Suprapubic skin (tissue), 4 donors: ENCODE results near the gene ALG12. TPM values are rescaled to one million over a fixed set of nuclear protein-coding genes. Genes with fewer than 3 reads are reported as not detected.
A peak's percentile ranks its signal among the peaks of the same experiment; 100 is the strongest.

ENCODE experiments used
- DNase-seq, 2 donors: peaks; one replicate each; pipeline ENCODE4 v3.0.0-alpha.2; 2019; ENCODE audit warnings: low spot score in 2 of 2
- H3K27ac ChIP-seq: fragments of 200-600 bp; sonication (generic); one replicate; pipeline ENCODE4 v1.5.1; 2019
- H3K27me3 ChIP-seq: fragments of 200-600 bp; sonication (generic); one replicate; pipeline ENCODE4 v1.5.1; 2019
- H3K36me3 ChIP-seq: fragments of 200-600 bp; sonication (generic); one replicate; pipeline ENCODE4 v1.5.1; 2019
- H3K4me1 ChIP-seq: fragments of 200-600 bp; sonication (generic); one replicate; pipeline ENCODE4 v1.5.1; 2019
- H3K4me3 ChIP-seq: fragments of 200-600 bp; sonication (generic); one replicate; pipeline ENCODE4 v1.5.1; 2019; ENCODE audit warnings: mild to moderate bottlenecking
- H3K9me3 ChIP-seq: fragments of 200-600 bp; sonication (generic); one replicate; pipeline ENCODE4 v1.5.1; 2019
- CTCF ChIP-seq, 2 donors: fragments of 200-600 bp in 1 of 2; fragments of 450-650 bp in 1 of 2; sonication (generic) in 1 of 2; IDR thresholded peaks; one replicate each; pipeline ENCODE4 v1.5.1; 2016 to 2019; ENCODE audit warnings: antibody characterized with exemption in 2 of 2, mild to moderate bottlenecking in 1 of 2, moderate library complexity in 1 of 2
- EP300 ChIP-seq: sonication (generic); formaldehyde crosslinking; IDR thresholded peaks from one replicate; pipeline ENCODE4 v1.6.1; 2017; ENCODE audit warnings: antibody characterized with exemption
- POLR2A ChIP-seq, 2 donors: fragments of 450-650 bp; IDR thresholded peaks; one replicate each; pipeline ENCODE4 v1.6.1; 2017; ENCODE audit warnings: antibody characterized with exemption in 2 of 2, mild to moderate bottlenecking in 2 of 2, moderate library complexity in 2 of 2
- POLR2AphosphoS5 ChIP-seq, 3 donors: sonication (generic); formaldehyde crosslinking; IDR thresholded peaks; one replicate each; pipeline ENCODE4 v1.6.1; 2017; ENCODE audit warnings: antibody characterized with exemption in 3 of 3
- WGBS: methylation state at CpG from one replicate; pipeline ENCODE4 v1.1.5; 2018; 5-methylcytosine and 5-hydroxymethylcytosine counted together
- total RNA-seq, 4 donors: library from RNA; depleted of rRNA; stranded (reverse); fragments of >200 nt; gene quantifications; one replicate each; pipeline ENCODE4 v1.1.0, GENCODE V29; 2016

The ALG12 gene
- total RNA-seq, 4 donors from 2014 or later: 13.2 to 23.8 (median 16.8) TPM

- Histone ChIP-seq H3K9me3 (no peaks in the 10 kb centered on the region), H3K36me3 (no peaks in the 10 kb centered on the region), H3K27me3 (no peaks in the 10 kb centered on the region), H3K4me1 (peaks cover 27% of the 10 kb centered on the region), H3K4me3 (no peak overlapping the region), H3K27ac (no peak overlapping the region)
- TF ChIP-seq EP300: no peak
- TF ChIP-seq POLR2AphosphoS5 (IDR thresholded peaks at IDR 0.05): no peak
- no peak for TF ChIP-seq POLR2A (IDR thresholded peaks at IDR 0.05)
- no peak for TF ChIP-seq CTCF (IDR thresholded peaks at IDR 0.05)
- WGBS: 81% methylated on average over 12 of the region's 21 CpGs
- no peak for DNase-seq
Measured at GRCh38 chr22:49942565-49943404, 24.5 kb upstream of the ALG12 start.

- no peak for DNase-seq
- Histone ChIP-seq H3K4me1 (peaks cover 27% of the 10 kb centered on the region), H3K9me3 (no peaks in the 10 kb centered on the region), H3K4me3 (no peak overlapping the region), H3K27ac (no peak overlapping the region), H3K36me3 (no peaks in the 10 kb centered on the region), H3K27me3 (no peaks in the 10 kb centered on the region)
- TF ChIP-seq POLR2AphosphoS5 (IDR thresholded peaks at IDR 0.05) (no peak), CTCF (IDR thresholded peaks at IDR 0.05) (no peak), POLR2A (IDR thresholded peaks at IDR 0.05) (no peak), EP300 (no peak)
- 91% methylated on average over 13 of the region's 17 CpGs for WGBS
Measured at GRCh38 chr22:49941507-49942316, 23.5 kb upstream of the ALG12 start.

GRCh38 chr22:49938565-49939136, 20.4 kb upstream of the ALG12 start:
- Histone ChIP-seq H3K4me3 (no peak overlapping the region), H3K36me3 (no peaks in the 10 kb centered on the region), H3K9me3 (no peaks in the 10 kb centered on the region), H3K4me1 (peaks cover 51% of the 10 kb centered on the region), H3K27me3 (no peaks in the 10 kb centered on the region), H3K27ac (peak overlapping the region; percentile 98)
- 97% methylated on average over 5 of the region's 19 CpGs for WGBS
- no peak for DNase-seq
- TF ChIP-seq CTCF (IDR thresholded peaks at IDR 0.05): no peak
- no peak for TF ChIP-seq EP300
- no peak for TF ChIP-seq POLR2A (IDR thresholded peaks at IDR 0.05)
- TF ChIP-seq POLR2AphosphoS5 (IDR thresholded peaks at IDR 0.05): no peak

- Histone ChIP-seq H3K27me3 (no peaks in the 10 kb centered on the region), H3K9me3 (no peaks in the 10 kb centered on the region), H3K27ac (peak overlapping the region; percentile 98), H3K4me3 (no peak overlapping the region), H3K36me3 (no peaks in the 10 kb centered on the region), H3K4me1 (peaks cover 57% of the 10 kb centered on the region)
- 80% methylated on average over 12 of the region's 27 CpGs for WGBS
- TF ChIP-seq POLR2AphosphoS5 (IDR thresholded peaks at IDR 0.05) (peak in 1 of 3 donors; percentile 79), POLR2A (IDR thresholded peaks at IDR 0.05) (no peak)
- no peak for DNase-seq
Measured at GRCh38 chr22:49937758-49938564, 19.7 kb upstream of the ALG12 start.
